GM19395 (cell line): ENCODE data around the gene EPB41L3.

Experiments
- ATAC-seq: cut with Tn5 transposase; IDR thresholded peaks from one replicate; pipeline ENCODE4 v1.9.1; 2021; ENCODE audit warnings: mild to moderate bottlenecking, moderate library complexity; ENCODE audit not compliant: unreplicated experiment

The EPB41L3 gene

DNA sequence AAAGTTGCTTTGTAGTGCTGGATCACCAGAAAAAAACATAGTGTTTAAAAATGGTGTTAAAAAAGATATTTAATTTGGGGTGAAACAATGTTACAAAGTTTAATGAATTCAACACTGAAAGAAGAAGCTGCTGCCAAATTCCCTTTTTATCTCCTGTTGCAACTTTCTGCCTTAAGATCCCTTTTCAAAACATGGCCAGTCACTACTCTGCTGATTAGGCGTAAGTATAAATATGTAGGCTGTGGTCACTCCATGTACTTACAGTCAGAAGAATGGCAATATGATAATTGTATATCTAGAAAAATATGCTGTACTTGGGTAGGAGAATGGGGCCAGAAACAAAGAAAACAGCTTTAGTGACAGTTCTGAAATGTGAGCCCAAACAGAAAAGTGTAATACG, 124.8 kb downstream of the EPB41L3 start:
- no peak for ATAC-seq

- ATAC-seq, result no peak
Observed at GRCh38 chr18:5417342-5417741, 126.5 kb downstream of the EPB41L3 start.

- ATAC-seq, result no peak
Observed at GRCh38 chr18:5416112-5416511, 127.7 kb downstream of the EPB41L3 start.

DNA sequence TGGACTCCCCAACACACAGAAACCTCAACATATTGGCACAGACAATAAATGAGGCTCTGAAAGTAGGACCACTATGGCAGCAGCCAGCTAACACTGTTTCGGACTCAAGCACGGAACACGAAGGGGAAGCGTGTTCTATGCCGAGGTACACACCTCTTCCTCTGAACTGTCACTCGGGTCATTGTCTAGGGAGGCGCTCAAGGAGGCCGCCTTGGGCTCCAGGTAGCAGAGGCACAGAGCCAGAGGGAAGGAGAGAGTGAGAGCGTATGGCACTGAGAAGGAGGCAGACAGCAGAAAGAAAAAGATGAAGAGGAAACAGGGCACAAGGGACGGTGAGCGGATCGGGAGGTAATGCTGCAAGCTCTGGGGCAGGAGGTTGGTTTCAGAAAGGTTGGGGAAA, 128.1 kb downstream of the EPB41L3 start:
- no peak for ATAC-seq

DNA sequence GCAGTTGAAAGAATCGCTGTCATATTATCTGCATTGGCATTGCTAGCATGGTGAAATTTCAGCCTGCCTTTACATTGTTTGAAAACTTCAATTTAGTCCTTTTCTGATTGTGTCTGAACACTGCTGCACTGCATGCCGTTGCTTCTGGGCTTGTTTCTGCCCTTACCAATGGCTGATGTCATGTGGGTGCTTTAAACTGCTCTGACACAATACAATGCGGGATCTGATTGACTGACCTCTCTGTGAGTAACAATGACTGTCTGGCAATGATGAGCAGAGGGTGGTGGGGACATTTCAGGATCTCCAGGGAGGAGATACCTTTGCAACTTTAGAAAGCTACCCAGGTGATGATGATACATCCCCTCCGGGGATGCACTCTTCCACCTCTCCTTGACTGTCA, 128.8 kb downstream of the EPB41L3 start:
- no peak for ATAC-seq

DNA sequence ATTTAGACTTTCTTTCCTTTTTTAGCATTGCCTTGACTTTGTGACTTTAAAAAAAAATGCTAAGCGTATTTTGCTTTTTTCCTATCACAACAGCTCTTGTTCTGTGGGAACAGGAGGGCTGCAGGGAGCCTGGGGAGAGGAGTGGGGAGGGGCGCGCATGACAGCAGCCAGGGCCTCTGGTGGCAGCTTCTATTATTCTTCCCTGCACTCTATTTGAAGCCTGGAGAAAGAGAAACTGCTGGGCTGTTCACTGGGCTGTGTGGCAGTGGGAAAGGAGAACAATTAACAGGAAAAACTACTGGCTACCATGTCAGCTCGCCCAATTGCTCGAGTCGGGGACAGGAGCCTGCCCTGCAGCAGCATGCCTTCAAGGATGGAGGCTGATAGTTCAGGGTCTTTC, 129.3 kb downstream of the EPB41L3 start:
- no peak for ATAC-seq

DNA sequence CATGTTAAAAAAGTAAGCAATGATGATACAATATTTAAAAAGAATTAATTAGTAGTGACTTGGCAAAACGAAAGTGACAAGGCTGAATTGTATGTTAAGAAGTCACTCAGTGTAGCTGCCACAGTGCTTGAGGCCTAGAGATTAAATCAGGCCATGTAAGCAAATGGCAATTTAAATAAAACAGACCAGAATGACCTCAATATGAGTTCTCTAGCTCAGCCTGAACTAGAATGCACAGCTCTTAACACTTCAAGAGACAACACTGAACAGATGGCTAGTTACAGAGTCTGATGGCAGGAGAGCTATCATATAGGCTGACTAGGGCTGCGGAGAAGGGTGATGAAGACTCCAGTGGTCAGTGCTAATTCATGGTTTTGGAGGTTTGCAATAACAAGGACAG, 130.3 kb downstream of the EPB41L3 start:
- ATAC-seq, result no peak

- ATAC-seq, result no peak
Observed at GRCh38 chr18:5410582-5410981, 133.2 kb downstream of the EPB41L3 start.

DNA sequence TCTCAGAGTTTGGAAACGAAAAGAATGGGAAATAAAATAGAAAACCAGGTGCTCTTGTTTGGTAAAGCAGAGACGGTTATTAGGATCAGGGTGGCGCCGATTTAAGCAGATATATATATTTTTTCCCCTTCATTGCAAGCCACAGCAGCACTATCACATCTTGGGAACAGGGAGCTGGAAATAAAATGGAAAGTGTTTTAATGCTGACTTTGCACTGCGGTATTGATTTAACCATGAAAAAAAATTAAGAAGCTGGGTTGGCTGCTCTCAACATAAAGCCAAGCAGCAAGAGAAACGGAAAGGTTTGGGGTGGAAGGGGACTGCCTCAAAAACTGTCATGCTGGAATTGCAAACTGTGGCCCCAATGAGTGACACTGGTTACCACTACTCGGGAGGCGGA, 145.5 kb downstream of the EPB41L3 start:
- ATAC-seq, result no peak

DNA sequence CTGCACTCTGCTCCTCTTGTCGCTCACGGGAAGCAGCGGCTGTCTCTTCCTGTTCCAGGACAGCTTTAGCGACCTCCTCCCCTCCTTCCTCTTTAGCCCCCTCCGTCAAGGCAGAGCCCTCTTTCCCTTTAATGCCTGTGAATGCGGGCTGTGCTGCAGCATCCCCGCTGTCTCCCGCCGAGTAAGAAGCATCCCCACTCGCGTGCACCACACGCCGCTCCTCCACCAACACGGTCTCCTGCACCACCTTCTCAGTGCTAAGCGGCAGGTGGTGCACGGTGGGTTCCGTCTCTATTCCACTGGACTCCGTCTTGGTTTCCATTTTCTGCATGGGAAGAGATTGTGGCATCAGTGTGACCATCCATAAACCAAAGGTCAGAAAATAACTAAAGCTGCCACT, 146.7 kb downstream of the EPB41L3 start:
- no peak for ATAC-seq

DNA sequence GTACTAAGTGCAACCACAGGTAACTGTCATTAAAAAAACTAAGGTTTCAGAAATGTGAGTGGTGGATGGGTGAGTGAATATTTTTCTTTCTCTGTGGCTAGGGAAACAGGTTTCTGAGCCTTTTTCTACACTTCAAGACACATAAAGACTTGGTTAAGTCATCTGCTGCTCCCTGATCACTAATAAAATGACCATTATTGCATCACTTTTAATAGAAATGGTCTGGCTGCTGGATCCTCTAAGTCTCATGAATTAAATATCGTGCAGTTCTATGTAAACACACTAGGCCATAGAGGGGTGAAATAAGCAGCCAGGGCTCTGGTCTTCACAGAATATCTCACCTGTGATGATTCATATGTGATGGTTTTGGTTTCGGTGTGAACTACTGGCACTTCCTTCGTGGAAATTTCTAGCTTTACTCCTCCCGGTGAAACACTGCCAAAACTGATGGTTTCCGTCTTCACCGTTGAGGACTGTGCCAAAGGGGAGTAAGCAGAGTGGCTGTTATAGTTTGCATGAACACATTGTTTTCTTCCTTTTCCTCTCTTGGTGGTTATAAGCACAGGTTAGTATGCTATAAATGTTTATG, 147.8 kb downstream of the EPB41L3 start:
- no peak for ATAC-seq

DNA sequence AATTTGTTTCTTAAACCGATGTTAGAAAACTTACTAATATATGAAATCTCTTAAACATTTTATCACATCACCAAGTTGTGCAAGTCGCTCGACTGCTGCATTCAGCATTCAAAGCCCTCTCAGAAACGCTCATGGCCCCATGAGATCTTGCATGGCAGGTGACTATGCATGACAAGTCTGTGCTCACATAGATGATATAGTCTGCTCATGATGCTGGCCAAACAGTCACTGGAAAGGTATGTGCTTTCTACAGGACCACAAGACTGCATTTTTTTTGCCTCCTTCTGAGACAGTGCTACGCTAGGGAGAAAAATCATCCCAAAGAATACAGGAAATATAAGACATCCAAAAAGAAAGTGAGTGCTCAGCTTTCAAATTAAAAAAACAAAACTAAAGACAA, 150.0 kb downstream of the EPB41L3 start:
- no peak for ATAC-seq

- no peak for ATAC-seq
Observed at GRCh38 chr18:5391409-5391808, 152.4 kb downstream of the EPB41L3 start.

GRCh38 chr18:5389356-5389755, 154.4 kb downstream of the EPB41L3 start:
- no peak for ATAC-seq

DNA sequence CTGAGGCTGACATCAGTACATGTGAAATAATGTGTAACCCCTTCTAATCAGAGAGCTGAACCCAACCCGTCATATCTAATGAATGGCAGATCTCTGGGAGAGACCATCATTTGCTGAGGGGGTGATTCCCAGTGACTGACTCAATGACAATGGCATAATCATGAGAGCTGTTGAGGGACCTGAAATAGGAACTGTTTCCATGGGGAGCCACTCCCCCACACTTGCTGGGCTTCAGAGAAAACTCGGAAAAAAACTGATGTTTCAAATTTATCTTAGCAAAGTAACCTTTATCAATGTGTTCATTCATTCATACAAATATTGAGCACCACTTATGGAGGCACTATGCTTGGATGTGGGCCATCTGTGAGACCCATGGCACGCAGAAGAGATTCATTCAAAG, 154.9 kb downstream of the EPB41L3 start:
- no peak for ATAC-seq

- no peak for ATAC-seq
Observed at GRCh38 chr18:5380586-5380985, 163.2 kb downstream of the EPB41L3 start.

GRCh38 chr18:5376986-5377385, 166.8 kb downstream of the EPB41L3 start:
- ATAC-seq, result no peak

DNA sequence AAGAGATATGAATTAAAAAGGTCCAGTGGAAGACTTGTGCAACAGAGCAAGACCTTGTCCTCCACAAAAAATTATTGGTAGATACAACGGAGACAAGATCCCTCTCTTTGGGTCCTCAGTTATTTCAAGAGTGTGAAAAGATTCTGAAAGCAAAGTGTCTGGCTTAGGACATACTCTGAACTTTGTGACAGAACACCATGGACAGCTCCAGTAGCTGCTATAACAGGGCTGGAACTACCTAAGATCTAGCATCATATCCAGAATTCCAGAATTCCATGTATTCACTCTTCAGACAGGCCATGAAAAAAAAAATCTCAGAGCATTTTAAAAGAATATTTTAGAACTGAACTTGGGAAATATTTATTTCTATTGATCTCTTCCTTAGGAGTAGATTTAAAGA, 173.5 kb downstream of the EPB41L3 start:
- no peak for ATAC-seq

DNA sequence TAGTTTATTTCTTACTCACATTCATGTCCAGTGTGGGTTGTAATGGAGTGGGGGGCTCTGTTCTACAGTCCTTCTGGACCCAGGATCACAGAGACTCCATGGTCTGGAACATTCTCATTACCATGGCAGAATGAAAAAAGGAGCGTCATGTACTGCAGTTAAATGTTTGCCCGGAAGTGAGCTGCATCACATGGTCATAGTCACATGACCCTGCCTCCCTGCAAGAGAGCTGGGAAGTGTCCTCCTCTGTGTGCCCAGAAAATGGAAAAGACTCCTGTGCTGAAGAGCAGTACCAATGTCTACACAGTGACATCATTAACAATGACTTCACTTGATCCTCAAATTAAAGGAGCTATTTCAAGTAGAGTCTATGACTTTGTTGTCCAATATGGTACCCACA, 174.3 kb downstream of the EPB41L3 start:
- no peak for ATAC-seq

- no peak for ATAC-seq
Observed at GRCh38 chr18:5365443-5365842, 178.4 kb downstream of the EPB41L3 start.

DNA sequence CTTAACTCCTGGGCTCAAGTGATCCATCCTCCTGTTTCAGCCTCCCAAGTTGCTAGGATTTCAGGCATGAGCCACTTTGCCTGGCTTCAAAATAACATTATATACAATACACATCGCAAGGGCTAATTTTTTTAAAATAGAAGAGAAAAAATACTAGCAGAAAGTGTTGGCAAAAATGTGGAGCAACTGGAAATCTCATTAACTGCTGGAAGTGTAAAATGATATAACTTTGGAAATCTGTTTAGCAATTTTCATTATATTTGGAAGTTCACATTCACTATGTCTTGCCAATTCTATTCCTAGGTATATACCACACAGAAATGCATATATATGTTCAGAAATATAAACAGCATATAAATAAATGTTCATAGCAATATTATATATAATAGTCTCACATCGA, 193.2 kb downstream of the EPB41L3 start:
- no peak for ATAC-seq
